Liver (tissue), 3 donors: ENCODE measurements around the gene TCFL5.

Experiments used
- TAF1 ChIP-seq: conservative IDR thresholded peaks from 2 replicates; pipeline ENCODE4 v1.6.1; 2016; ENCODE audit warnings: antibody characterized with exemption, mild to moderate bottlenecking
- TF ChIP-seq, protein P1 (sequence below): fragments of 150-350 bp; IDR thresholded peaks from 2 replicates; pipeline ENCODE4 v1.5.1; 2017; ENCODE audit warnings: improper control_type of control experiment, low read depth, low read length; ENCODE audit not compliant: missing input control
- TF ChIP-seq, protein P2 (sequence below): IDR thresholded peaks from 2 replicates; pipeline ENCODE4 v1.6.1; 2016; ENCODE audit warnings: antibody characterized with exemption
- donor health status: healthy.
- donor health status: healthy.

DNA sequence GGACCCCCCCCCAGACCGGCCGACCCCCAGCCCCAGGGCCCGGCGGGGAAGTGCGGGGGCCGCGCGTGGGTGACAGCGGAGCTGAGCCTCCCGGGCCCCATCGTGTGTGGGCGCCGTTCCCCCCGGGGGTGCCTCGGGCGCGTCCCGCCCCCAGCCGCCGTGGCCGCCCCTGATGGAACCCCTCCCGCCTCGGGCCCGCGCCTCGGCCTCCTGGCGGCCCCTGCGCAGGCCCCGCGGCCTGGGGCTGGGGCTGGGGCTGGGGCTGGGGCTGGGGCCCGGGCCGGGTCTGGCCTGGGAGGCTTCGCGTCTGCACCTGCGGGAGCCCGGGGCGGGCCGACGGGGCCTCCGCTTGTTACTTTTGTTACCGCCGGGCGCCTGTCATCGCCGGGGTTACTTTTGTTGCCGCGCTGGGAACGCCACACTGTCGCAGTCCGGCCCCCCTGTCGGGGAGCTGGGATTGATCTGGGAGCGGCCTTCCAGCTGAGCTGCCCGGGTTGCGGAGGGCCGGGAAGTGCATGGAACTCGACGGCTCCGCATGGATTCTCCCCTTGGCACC, 56.4 kb downstream of the TCFL5 start:
- TF ChIP-seq, protein P1, sequence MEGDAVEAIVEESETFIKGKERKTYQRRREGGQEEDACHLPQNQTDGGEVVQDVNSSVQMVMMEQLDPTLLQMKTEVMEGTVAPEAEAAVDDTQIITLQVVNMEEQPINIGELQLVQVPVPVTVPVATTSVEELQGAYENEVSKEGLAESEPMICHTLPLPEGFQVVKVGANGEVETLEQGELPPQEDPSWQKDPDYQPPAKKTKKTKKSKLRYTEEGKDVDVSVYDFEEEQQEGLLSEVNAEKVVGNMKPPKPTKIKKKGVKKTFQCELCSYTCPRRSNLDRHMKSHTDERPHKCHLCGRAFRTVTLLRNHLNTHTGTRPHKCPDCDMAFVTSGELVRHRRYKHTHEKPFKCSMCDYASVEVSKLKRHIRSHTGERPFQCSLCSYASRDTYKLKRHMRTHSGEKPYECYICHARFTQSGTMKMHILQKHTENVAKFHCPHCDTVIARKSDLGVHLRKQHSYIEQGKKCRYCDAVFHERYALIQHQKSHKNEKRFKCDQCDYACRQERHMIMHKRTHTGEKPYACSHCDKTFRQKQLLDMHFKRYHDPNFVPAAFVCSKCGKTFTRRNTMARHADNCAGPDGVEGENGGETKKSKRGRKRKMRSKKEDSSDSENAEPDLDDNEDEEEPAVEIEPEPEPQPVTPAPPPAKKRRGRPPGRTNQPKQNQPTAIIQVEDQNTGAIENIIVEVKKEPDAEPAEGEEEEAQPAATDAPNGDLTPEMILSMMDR = no peak
- TF ChIP-seq, protein P2, sequence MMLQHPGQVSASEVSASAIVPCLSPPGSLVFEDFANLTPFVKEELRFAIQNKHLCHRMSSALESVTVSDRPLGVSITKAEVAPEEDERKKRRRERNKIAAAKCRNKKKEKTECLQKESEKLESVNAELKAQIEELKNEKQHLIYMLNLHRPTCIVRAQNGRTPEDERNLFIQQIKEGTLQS = no peak
- no peak for TF ChIP-seq TAF1
